Suprapubic skin (tissue), 4 donors: Measurements from ENCODE around the gene AQP5. TPM values are rescaled to one million over a fixed set of nuclear protein-coding genes. Genes with fewer than 3 reads are reported as not detected.

ENCODE experiments used
- DNase-seq, 2 donors: peaks; one replicate each; pipeline ENCODE4 v3.0.0-alpha.2; 2019; ENCODE audit warnings: low spot score in 2 of 2
- H3K27ac ChIP-seq: fragments of 200-600 bp; sonication (generic); one replicate; pipeline ENCODE4 v1.5.1; 2019
- H3K27me3 ChIP-seq: fragments of 200-600 bp; sonication (generic); one replicate; pipeline ENCODE4 v1.5.1; 2019
- H3K36me3 ChIP-seq: fragments of 200-600 bp; sonication (generic); one replicate; pipeline ENCODE4 v1.5.1; 2019
- H3K4me1 ChIP-seq: fragments of 200-600 bp; sonication (generic); one replicate; pipeline ENCODE4 v1.5.1; 2019
- H3K4me3 ChIP-seq: fragments of 200-600 bp; sonication (generic); one replicate; pipeline ENCODE4 v1.5.1; 2019; ENCODE audit warnings: mild to moderate bottlenecking
- H3K9me3 ChIP-seq: fragments of 200-600 bp; sonication (generic); one replicate; pipeline ENCODE4 v1.5.1; 2019
- CTCF ChIP-seq, 2 donors: fragments of 200-600 bp in 1 of 2; fragments of 450-650 bp in 1 of 2; sonication (generic) in 1 of 2; IDR thresholded peaks; one replicate each; pipeline ENCODE4 v1.5.1; 2016 to 2019; ENCODE audit warnings: antibody characterized with exemption in 2 of 2, mild to moderate bottlenecking in 1 of 2, moderate library complexity in 1 of 2
- EP300 ChIP-seq: sonication (generic); formaldehyde crosslinking; IDR thresholded peaks from one replicate; pipeline ENCODE4 v1.6.1; 2017; ENCODE audit warnings: antibody characterized with exemption
- POLR2A ChIP-seq, 2 donors: fragments of 450-650 bp; IDR thresholded peaks; one replicate each; pipeline ENCODE4 v1.6.1; 2017; ENCODE audit warnings: antibody characterized with exemption in 2 of 2, mild to moderate bottlenecking in 2 of 2, moderate library complexity in 2 of 2
- POLR2AphosphoS5 ChIP-seq, 3 donors: sonication (generic); formaldehyde crosslinking; IDR thresholded peaks; one replicate each; pipeline ENCODE4 v1.6.1; 2017; ENCODE audit warnings: antibody characterized with exemption in 3 of 3
- WGBS: methylation state at CpG from one replicate; pipeline ENCODE4 v1.1.5; 2018; 5-methylcytosine and 5-hydroxymethylcytosine counted together
- total RNA-seq, 4 donors: library from RNA; depleted of rRNA; stranded (reverse); fragments of >200 nt; gene quantifications; one replicate each; pipeline ENCODE4 v1.1.0, GENCODE V29; 2016

The AQP5 gene
- total RNA-seq, 4 donors from 2014 or later: 128 to 258 (median 196) TPM

- no peak for DNase-seq
Observed at GRCh38 chr12:49952391-49953055, 9.1 kb upstream of the AQP5 start.

DNA sequence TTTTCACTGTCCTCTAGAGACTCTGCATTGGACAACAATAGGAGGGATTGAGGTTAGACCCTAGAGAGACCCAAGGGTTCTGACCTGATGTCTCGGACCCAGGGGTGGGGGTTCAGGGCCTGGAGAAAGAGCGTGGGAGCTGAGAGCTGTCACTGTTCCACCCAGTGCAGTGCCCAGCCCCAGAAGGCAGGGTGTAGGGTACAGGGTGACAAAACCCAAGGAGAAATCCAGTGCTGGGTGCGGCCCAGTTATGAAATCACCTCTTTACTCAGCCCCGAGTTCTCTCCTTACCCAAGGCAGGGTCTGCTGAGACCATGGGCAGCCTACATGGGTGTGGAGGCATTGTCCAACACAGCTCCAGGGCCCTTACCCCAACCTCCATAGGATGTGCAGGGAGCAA, 8.5 kb upstream of the AQP5 start:
- H3K27ac ChIP-seq: no peak overlapping the region

More at GRCh38 chr12:49952391-49953055, 9.1 kb upstream of the AQP5 start:
- H3K36me3 ChIP-seq: no peaks in the 10 kb centered on the region
- 100% methylated on average over 1 of the region's 1 CpG for WGBS
- no peak overlapping the region for H3K4me3 ChIP-seq
- peaks cover 7% of the 10 kb centered on the region for H3K4me1 ChIP-seq
- no peak for TF ChIP-seq EP300
- no peak for TF ChIP-seq POLR2AphosphoS5 (IDR thresholded peaks at IDR 0.05)
- peaks cover 34% of the 10 kb centered on the region for H3K27me3 ChIP-seq
- no peak overlapping the region for H3K27ac ChIP-seq
- H3K9me3 ChIP-seq: no peaks in the 10 kb centered on the region

GRCh38 chr12:49953961-49954846, 7.5 kb upstream of the AQP5 start:
- Histone ChIP-seq H3K4me3 (no peak overlapping the region), H3K36me3 (no peaks in the 10 kb centered on the region), H3K27me3 (peaks cover 37% of the 10 kb centered on the region), H3K27ac (no peak overlapping the region), H3K9me3 (no peaks in the 10 kb centered on the region), H3K4me1 (peaks cover 7% of the 10 kb centered on the region)
- no peak for DNase-seq
- whole genome bisulfite sequencing: 73% methylated on average over 9 of the region's 21 CpGs
- TF ChIP-seq CTCF (IDR thresholded peaks at IDR 0.05): no peak
- no peak for TF ChIP-seq POLR2AphosphoS5 (IDR thresholded peaks at IDR 0.05)
- no peak for TF ChIP-seq POLR2A (IDR thresholded peaks at IDR 0.05)
- TF ChIP-seq EP300: no peak

More for the DNA sequence above, 8.5 kb upstream of the AQP5 start:
- TF ChIP-seq CTCF (IDR thresholded peaks at IDR 0.05) (no peak), POLR2A (IDR thresholded peaks at IDR 0.05) (no peak), EP300 (no peak), POLR2AphosphoS5 (IDR thresholded peaks at IDR 0.05) (no peak)
- 71% methylated on average over 4 of the region's 4 CpGs for WGBS
- H3K4me1 ChIP-seq: peaks cover 7% of the 10 kb centered on the region
- H3K27me3 ChIP-seq: peaks cover 34% of the 10 kb centered on the region
- DNase-seq: no peak
- no peaks in the 10 kb centered on the region for H3K36me3 ChIP-seq
- H3K4me3 ChIP-seq: no peak overlapping the region
- H3K9me3 ChIP-seq: no peaks in the 10 kb centered on the region

DNA sequence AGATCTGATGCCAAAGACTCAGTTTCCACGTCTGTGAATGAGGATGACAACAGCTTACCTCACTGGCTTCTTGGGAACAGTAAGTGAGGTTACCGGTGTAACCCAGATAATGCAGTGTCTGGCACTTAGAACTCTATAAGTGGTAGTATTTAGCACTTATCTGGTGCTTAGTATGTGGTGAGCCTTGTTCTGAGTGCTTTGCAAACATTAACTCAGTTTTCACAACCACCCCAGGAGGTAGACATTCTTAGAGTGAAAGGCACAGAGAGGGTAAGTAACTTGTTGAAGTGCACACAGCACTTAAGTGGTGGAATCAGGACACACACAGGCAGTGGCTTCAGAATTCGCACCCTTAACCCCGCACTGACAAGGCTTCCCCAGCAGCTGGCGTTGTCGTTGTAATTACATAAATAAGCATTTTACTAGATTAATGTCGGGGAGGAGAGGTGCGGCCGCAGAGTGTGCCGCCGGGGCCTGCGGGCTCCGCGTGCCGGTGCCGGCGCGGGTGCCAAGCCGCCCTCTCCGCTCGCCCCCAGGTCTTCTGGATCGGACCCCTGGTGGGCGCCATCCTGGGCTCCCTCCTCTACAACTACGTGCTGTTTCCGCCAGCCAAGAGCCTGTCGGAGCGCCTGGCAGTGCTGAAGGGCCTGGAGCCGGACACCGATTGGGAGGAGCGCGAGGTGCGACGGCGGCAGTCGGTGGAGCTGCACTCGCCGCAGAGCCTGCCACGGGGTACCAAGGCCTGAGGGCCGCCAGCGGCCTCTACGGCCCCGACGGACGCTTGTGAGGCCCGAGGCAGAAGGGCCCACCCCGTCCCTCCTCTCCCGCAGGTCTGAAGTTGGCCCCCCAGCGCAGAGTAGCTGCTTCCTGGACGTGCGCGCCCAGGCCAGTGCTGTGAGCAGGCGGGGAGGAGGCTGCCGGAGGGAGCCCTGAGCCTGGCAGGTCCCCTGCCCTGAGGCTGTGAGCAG, 6.5 kb upstream of the AQP5 start:
- TF ChIP-seq POLR2AphosphoS5 (IDR thresholded peaks at IDR 0.05): no peak
- Histone ChIP-seq H3K9me3 (no peaks in the 10 kb centered on the region), H3K4me1 (peaks cover 10% of the 10 kb centered on the region), H3K4me3 (no peak overlapping the region), H3K36me3 (no peaks in the 10 kb centered on the region), H3K27me3 (peaks cover 46% of the 10 kb centered on the region), H3K27ac (no peak overlapping the region)
- DNase-seq: no peak
- WGBS: 25% methylated on average over 33 of the region's 53 CpGs

- Histone ChIP-seq H3K4me1 (peaks cover 14% of the 10 kb centered on the region), H3K36me3 (no peaks in the 10 kb centered on the region), H3K27me3 (peaks cover 56% of the 10 kb centered on the region), H3K27ac (no peak overlapping the region), H3K9me3 (no peaks in the 10 kb centered on the region), H3K4me3 (no peak overlapping the region)
- WGBS: 63% methylated on average over 13 of the region's 13 CpGs
- TF ChIP-seq EP300: no peak
- no peak for TF ChIP-seq POLR2AphosphoS5 (IDR thresholded peaks at IDR 0.05)
- DNase-seq: no peak
Observed at GRCh38 chr12:49955899-49956662, 5.6 kb upstream of the AQP5 start.
